ENCODE results near the gene PLA2G3.

DNA sequence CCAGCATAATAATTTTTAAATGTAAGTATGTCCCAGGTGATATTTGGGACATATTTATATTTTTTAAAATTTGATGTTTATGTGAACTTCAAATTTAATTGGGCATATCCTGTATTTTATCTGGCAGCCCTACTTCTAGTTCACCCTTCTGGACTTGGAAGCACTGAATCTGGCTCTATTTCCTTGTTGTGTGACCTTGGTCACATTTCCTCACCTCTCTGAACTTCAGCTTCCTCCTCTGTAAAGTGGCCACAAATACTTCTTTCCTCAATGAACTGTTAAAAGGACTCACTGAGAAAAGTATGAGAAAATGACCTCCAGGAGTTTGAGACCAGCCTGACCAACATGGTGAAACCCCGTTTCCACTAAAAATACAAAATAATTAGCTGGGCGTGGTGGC, 11.6 kb upstream of the PLA2G3 start:
- TF ChIP-seq, protein P1, sequence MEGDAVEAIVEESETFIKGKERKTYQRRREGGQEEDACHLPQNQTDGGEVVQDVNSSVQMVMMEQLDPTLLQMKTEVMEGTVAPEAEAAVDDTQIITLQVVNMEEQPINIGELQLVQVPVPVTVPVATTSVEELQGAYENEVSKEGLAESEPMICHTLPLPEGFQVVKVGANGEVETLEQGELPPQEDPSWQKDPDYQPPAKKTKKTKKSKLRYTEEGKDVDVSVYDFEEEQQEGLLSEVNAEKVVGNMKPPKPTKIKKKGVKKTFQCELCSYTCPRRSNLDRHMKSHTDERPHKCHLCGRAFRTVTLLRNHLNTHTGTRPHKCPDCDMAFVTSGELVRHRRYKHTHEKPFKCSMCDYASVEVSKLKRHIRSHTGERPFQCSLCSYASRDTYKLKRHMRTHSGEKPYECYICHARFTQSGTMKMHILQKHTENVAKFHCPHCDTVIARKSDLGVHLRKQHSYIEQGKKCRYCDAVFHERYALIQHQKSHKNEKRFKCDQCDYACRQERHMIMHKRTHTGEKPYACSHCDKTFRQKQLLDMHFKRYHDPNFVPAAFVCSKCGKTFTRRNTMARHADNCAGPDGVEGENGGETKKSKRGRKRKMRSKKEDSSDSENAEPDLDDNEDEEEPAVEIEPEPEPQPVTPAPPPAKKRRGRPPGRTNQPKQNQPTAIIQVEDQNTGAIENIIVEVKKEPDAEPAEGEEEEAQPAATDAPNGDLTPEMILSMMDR (IDR thresholded peaks at IDR 0.05), result no peak
- no peak for TF ChIP-seq POLR2A (IDR thresholded peaks at IDR 0.05)

Measured in adrenal gland (tissue), 5 donors.